22Rv1 (cell line): ENCODE measurements around the gene ADGRD1.

Experiments used
- H3K27ac ChIP-seq: fragments of 450-650 bp; 2 replicates; pipeline ENCODE4 v1.5.1; 2017
- ZFX ChIP-seq: fragments of 450-650 bp; IDR thresholded peaks from 2 replicates; pipeline ENCODE4 v1.6.1; 2017; ENCODE audit warnings: antibody characterized with exemption, borderline replicate concordance
- TF ChIP-seq, protein P1 (sequence below): fragments of 450-650 bp; IDR thresholded peaks from 2 replicates; pipeline ENCODE4 v1.5.1; 2017; ENCODE audit warnings: mild to moderate bottlenecking

ADGRD1 gene

DNA sequence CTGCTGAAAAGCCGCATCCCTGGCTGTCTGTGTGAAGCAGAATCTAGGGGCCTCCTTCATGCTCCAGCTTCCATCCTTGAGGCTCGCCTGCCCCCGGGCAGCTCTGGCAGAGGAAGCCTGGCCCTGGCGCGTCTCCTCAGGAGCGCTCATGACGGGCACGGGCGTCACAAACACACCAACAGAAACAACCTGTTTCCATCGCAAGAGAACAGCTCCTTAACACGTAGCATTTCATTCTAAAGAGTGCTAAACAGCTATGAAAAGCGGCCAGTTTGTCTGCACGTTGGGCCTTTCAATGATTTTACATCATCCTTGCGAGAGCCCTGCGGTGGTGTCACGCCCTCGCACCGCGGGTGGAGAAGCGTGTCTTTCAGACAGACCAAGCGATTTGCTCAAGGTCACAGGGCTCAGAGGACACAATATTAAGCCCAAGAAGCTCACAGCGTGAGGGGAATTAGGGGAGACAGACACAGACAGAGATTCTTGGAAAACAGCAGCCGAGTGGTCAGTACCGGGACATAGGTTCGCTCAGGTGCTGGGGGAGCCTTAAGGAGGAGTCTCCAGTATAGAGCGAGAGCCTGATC, 4.9 kb downstream of the ADGRD1 start:
- no peak for TF ChIP-seq ZFX
- TF ChIP-seq, protein P1, sequence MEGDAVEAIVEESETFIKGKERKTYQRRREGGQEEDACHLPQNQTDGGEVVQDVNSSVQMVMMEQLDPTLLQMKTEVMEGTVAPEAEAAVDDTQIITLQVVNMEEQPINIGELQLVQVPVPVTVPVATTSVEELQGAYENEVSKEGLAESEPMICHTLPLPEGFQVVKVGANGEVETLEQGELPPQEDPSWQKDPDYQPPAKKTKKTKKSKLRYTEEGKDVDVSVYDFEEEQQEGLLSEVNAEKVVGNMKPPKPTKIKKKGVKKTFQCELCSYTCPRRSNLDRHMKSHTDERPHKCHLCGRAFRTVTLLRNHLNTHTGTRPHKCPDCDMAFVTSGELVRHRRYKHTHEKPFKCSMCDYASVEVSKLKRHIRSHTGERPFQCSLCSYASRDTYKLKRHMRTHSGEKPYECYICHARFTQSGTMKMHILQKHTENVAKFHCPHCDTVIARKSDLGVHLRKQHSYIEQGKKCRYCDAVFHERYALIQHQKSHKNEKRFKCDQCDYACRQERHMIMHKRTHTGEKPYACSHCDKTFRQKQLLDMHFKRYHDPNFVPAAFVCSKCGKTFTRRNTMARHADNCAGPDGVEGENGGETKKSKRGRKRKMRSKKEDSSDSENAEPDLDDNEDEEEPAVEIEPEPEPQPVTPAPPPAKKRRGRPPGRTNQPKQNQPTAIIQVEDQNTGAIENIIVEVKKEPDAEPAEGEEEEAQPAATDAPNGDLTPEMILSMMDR = no peak

DNA sequence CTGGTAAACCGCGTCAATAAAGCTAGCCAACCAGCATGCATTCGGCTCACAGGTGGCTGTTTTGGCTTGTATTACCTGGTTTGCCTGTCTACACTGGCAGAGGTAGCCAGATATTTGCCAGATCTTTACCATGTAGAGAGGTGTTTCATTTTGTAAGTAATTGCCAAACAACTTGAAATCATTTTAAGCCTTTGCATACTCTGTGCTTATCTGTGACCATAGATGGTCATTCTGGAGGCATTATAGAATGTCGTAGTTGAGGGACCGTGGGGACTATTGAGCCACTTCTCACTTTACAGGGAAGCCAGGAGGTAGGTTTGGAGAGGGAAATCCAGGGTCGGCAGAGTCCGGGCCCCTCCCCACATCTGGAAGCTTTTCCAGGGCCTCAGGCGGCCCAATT, 5.9 kb downstream of the ADGRD1 start:
- TF ChIP-seq, protein P1 = no peak
- no peak for TF ChIP-seq ZFX
- H3K27ac ChIP-seq = no peak overlapping the region

More for the DNA sequence above, 4.9 kb downstream of the ADGRD1 start:
- no peak overlapping the region for H3K27ac ChIP-seq

DNA sequence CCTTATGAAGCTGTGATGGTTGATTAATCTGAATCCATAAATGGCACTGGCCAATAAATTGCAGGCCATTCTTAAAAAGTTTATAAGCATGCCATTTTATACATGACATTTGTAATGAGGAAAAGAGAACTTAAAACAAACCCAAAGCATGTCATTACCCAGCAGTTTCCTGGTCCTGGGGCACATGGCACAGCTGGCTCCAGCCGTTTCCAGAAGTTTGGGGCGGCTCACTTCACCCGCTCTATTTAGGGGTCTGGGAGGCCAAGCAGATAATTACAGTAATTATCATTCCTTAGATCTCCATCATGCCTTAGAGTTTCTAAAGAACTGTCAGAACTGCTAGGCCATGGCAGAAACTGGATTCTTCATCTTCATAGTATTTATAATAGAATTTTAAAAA, 6.4 kb downstream of the ADGRD1 start:
- H3K27ac ChIP-seq = no peak overlapping the region
- TF ChIP-seq, protein P1 = no peak
- TF ChIP-seq ZFX = no peak

DNA sequence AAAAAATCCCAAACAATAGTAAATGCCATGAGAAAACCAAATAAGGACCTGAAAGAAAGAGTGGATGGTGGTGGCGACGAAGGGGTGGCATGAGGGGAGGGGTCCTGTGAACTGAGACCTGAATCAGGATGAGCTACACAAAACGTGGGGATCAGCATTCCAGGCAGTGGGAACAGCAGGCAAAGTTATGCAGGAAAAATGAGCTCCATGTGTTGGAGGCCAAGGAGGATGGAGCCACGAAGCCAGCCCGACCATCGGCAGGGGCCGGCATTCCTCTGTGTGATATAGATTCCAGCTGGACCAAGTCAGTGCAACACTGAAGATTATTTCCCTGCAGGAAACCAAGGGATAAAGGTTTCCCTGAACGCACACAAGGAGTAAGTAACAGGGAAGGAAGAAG, 7.1 kb downstream of the ADGRD1 start:
- no peak overlapping the region for H3K27ac ChIP-seq

DNA sequence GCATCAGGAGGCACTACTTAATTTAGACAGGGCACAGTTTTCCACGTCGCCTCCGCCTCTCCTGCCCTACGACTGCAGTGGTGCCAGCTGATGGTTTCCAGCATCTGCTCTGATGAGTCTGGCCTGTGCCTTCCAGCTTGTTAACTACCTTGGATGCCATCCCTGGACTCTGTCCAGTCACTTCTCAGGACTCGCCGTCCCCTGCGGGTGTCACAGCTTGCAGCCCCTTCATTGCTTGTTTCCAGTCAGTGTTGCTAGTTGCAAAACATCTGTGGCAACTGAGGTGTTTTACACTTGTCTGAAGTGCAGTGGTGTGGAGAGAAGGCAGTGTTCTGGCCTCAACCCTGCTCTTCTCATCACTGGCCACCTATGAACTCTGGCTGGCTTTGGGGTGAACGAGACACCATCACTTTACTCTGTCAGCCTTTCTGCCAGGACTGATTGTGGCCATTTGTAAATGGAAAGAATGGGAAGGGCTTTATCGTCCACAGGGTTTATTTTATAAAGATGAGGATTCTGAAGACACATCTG, 8.3 kb downstream of the ADGRD1 start:
- H3K27ac ChIP-seq = no peak overlapping the region
- TF ChIP-seq, protein P1 = no peak
- no peak for TF ChIP-seq ZFX

More for the DNA sequence above, 7.1 kb downstream of the ADGRD1 start:
- TF ChIP-seq ZFX = no peak
- TF ChIP-seq, protein P1 = no peak

DNA sequence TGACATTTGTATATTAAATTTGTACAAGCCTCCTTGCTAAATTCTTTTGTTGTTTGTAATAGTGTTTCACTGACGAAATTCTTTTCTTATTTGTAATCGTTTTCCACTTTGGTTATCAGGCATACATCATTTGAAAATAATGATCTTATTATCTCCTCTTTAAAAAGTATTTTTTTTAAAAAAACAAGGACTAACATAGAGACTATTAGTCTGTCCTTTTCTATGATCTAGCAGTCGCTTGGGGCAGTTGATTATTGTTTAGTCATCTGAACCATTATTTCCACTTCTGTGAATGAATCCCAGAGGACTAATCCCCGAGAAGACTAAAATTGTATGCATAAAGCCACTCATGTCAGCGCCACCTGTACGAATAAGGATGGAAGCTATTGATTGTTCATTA, 11.5 kb downstream of the ADGRD1 start:
- TF ChIP-seq, protein P1 = no peak
- no peak for TF ChIP-seq ZFX
- H3K27ac ChIP-seq = no peak overlapping the region

DNA sequence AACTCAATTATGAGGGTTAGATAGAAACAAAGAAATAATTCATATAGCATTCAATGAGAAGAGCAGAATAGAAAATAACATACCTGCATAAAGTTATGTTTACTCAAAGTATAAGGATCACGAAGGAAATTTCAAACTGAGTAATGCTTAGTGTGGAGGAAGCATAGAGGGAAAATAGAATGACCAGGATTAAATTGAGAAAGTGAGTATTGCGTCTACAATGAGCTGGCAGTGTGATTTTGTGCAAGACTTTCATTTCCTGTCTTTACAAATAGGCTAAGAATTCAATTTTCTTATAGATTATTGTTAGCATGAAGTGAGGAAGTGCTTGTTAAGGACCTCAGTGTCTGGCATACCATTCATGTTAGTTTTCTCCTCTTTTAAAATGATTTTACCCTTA, 12.0 kb downstream of the ADGRD1 start:
- no peak for TF ChIP-seq ZFX
- TF ChIP-seq, protein P1 = no peak
- H3K27ac ChIP-seq = no peak overlapping the region
